HG03108 (cell line): ENCODE measurements around the gene ANKS1B.

Experiments used
- ATAC-seq: cut with Tn5 transposase; IDR thresholded peaks from one replicate; pipeline ENCODE4 v1.9.1; 2021; ENCODE audit warnings: moderate library complexity; ENCODE audit not compliant: unreplicated experiment

ANKS1B gene

DNA sequence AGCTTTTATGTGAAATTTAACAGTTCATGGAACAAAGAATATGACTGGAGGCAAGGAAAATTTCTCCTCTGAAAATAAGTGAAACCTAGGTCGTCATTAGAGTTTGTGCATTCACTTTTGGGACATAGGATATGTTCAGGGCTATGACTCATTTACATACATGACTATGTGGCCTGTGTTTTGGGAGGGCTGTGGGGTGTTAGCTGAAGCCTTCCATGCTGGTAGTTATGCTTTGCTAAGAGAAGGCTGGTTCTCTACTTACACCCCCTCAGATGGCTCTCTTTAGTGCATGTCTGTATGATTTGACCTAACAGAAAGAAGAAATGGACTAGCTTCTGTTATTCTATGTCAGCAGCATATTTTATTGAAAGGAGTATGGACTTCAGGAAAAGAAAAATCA is 753.7 kb downstream of the ANKS1B start:
- ATAC-seq, result no peak

DNA sequence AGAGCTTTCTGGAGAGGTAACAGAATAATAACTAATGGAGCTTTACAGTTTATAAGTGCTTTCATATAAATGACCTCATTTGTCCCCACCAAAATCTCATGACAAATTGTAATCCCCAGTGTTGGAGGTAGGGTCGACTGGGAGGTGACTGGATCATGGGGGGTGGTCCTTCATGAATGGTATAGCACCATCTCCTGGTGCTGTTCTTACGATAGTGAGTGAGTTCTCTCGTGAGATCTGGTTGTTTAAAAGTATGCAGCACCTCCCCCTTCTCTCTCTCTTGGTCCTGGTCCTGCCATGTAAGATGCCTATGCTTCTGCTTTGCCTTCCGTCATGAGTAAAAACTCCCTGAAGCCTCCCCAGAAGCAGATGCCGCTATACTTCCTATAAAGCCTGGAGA is 760.5 kb downstream of the ANKS1B start:
- no peak for ATAC-seq

DNA sequence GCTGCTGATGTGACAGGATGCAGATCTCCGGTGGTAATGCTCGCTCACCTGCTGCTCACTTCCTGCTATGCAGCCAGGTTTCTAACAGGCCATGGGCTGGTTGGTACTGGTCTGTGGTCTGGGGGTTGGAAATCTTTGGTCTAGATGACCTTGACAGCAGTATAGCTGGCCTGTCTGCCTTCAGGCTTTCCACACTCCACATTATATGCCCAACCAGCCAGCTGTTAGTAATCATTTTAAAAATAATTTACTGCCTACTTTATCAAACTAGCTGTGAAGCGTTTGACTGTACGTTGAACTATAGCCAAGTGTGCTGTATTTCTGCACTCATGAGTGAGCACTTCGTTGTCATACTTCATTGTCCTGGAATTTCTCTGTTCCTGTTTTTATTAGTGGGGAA is 761.2 kb downstream of the ANKS1B start:
- no peak for ATAC-seq

DNA sequence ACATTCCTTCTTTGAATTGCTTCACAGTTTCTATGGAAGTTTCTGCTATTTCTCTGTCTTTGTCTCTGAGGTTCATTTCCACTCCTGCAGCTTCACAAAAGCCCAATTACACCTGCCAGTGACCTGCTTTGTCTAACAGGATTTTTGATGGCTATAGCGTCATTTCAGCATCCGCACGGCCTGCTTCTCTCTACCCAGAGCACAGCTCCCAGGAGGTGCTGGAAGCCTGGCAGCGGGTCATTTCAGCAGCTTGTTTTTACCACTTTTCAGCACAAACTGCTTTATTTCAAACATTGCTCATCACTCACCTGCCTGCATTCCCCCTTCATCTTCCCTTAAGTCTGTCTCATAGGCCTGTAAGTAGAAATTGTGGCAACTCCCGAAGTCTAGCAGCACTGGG is 771.7 kb downstream of the ANKS1B start:
- no peak for ATAC-seq

DNA sequence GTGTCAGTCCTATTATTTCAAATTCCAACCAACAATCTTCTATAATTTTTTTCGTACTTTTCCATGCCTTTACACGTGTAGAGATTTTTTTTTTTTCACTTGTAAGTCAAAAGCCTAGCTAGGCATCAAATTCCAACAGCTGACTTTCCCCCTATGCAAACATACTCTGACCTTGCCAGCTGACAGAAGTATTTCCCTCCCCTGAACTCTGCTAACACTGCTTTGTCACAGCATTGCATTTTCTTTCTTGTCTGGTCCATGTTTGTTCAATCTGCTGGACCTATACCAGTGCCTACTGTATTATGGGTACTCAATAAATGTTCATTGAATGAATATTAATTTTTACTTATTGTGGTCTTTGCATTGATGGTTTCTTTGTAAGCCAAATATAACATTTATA is 772.5 kb downstream of the ANKS1B start:
- ATAC-seq, result no peak

DNA sequence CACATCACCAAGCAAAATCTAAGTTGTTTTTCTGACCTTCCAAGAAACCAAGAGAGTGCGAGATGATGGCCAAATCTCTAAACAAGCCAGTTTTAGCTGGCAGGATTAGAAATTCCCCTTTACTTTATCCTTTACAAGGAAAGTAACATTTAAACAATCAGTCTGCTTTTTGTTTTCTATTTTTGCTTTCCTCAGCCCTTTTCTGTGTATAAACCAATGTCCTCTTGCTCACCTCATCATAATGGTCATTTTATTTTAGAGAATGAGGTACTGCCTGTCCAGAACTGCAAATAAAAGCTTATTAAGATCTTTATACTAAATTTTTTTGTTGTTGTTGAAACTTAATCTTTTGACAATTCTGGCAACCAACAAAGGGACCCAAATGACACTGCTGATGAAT is 779.6 kb downstream of the ANKS1B start:
- no peak for ATAC-seq

DNA sequence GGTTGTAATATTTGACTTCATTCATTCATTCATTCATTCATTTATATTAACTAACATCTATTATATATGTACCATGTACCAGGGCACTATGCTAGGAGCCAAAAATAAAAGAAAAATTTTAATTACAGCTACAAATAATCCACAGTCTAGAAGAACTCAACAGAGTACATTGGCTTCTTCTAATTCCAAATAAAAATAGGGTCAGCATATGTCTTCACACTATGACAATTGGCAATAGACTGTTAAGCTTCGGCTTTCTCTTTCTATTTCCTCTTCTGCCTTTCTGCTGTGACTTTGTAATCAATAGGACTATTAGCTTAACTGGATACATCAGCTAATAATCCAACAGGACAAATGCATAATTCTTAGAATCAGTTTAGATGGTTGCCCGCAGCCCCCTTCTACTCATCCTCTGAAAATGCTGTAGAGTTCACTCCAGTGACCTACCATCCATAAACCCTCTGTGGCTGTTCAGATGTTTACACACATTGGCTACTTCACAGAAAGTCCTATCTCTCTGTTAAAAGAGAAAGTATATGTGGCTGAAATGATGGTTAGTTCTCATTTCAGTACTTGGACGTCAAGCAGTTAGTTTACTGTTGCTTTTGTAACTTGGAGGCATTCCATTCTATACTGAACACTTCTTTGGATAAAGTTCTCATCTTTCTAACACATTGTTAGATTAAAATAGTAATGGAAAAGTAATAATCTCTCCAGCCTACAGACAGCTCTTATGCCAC is 782.7 kb downstream of the ANKS1B start:
- no peak for ATAC-seq

DNA sequence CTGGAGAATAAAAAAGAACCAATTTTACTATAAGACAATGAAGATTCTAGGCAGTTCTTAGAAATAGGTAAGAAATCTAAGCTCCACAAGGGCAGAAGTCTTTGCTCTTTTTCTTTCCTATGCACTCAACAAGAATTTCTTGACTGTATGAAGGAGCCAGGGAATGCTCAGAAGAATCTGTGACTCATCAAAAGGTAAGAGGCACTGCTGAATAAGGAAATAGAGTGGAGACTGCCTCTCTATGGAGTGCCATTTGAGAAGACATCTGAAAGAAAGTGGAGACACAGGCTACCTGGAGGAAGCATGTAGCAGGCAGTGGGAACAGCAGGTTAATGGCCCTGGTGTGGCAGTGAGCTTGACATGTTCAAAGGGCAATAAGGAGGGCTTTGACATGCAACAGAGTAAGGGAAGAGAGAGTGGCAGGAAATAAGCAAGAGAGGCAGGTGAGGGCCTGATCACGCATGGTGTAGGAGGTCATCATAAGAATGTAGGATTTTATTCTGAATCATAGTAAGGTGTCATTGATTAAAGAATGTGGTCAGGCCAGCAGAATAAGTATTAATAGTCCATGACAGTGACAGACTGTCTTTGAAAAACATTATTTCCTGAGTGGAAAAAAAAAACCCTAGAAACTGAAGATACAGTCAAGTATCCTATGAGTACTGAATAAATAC is 783.9 kb downstream of the ANKS1B start:
- ATAC-seq, result no peak

DNA sequence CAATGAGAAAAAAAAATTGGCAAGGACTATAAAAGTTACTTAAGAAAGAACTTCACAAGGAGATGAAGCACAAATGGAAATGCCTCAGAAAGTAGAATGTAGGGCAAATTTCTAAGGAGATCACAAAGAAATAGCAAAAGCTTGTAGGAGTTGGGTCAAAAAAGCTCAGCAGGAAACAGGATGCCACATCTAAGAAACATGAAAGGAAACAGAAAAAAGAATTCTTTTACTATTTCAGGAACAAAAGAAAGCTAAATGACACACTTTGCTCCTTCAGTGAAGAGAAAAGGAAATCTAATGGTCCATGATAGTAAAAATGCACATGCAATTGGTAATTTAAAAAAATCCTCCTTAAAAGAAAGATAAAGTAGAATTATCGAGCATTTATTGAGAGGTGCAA is 789.3 kb downstream of the ANKS1B start:
- no peak for ATAC-seq

DNA sequence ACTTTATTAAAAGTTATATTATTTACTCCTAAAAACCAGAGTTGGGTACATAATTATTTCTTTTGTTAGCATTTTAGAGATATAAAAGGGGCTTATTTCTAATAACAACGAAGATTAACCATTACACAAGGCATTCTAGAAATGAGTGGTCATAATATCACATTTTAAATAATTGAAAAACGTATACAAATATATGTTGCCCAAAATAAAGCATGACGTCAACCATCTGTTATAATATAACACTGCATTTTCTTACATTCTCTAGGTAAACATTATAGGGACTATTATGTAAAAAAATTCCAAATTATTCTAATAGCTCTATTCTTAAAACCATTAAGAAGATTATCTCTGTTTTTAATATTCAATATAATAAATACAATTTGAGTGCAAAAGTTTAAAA is 792.2 kb downstream of the ANKS1B start:
- ATAC-seq, result no peak

DNA sequence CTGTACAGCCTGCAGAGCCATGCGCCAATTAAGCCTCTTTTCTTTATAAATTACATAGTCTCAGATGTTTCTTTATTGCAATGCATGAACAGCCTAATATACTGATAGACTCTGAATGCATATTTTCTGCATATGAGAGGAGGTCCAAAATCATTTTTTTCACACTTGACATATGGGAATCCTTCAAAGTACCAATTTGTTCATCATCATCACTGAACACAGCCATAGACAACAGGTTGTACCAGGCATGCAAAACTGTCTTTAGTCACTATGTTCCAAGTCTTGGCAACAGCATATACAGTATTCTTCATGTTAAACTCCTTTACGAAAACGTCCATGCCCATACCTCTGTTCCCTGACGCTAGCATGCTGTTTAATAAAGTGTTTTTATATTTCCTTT is 807.9 kb downstream of the ANKS1B start:
- ATAC-seq, result no peak

DNA sequence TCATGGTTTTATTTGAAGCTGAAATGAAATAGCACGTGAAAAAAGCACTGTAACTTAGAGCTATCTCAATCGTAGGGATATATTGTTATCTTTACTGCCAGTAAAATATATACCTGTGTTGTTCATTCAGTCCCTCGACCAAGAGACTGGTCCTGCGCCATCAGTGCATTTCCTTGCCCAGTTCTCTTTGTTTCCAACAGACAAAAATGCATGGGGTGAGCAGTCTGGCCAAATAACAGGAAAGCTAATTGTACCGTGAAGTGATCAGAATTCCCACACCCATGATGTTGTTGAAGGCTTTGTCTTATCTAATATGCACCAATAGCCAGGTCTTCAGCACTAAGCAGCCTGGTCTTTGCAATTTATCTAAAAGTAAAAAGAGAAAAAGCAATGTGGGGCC is 814.3 kb downstream of the ANKS1B start:
- no peak for ATAC-seq

DNA sequence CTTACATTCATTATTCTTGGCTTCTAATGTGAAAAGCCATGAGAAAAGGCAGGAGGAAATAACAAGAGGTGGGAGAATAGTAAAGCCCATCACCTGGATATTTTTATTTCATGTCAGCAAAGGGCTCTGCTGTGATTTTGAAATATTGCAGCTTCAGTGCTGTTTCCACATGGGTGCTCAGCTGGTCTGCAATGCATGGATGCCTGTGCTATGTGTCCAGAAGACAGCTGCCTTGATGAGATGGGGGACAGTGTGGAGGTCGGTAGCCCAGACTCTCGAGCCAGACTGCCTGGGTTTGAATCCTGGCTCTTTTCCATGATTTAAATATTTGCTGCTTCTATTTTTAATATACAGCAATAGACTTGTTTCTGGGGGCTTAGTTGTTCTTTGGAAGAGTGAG is 814.7 kb downstream of the ANKS1B start:
- ATAC-seq, result no peak

DNA sequence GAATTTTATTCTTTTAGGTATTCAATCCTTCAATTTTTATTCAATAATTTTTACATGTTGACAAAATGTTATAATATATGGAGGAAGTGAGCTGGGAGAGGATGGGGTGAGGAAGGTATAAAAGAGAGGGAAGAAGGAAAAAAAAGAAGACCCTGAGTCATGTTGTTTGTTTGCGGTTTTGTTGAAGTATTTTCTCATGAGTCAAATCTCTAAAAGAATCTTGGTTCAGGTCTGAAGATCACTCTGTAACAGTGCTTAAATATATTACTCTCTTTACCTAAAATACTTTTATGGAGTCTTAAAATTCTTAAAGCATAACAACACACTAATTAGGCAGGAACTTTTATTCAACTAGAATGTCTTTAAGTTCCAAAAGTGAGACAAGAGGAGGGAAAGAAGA is 826.8 kb downstream of the ANKS1B start:
- no peak for ATAC-seq

DNA sequence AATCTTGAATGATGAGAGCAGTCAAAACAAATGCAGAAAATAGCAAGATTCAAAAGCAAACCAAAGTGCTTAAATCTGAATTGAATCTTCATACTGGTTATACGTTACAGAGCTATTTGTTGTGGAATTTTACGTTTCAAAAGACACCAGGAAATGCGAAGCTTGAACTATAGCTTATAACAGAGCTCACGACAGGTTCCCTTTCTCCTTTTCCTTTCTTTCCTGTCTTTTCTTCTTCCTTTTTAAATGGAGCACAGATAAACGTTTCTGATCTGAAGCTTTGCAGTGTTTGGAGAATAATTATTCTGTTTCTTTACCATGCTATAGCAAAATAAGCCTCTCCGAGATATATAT is 829.8 kb downstream of the ANKS1B start:
- no peak for ATAC-seq

DNA sequence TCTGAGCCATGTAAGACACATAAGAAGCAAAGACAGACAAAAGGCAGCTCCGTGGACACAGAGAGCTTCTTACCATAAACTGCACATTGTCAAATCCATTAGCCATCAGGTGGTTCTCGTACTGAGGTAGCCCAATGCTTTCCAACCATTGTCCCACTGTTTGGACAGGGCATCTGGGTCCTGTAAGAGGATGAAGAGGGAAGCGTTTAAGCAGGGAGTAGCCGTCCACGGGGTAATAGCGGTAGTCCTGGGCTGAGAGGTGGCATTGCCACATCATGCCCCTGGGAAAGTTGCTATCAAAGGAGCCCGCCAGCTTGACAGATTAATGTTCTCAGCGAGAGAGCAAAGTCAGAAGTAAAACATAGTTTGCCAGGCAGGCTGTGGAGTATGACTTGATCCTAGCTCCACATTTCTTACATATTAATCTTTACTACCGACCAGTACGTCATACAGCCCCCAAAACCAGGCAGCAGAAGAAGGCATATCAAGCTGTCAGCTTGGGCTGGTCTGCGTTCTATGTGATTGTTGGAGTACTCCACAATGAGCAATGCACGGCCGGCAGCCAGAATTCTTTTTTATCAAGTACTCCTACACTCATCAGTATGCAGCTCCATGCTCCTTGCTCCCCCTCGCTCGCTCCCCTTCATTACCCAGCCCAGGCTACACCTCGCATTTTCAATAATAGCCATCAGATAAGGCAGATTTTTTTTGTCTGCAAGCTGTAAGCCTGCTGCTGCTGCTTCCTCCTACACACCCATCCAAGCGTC is 830.3 kb downstream of the ANKS1B start:
- no peak for ATAC-seq

DNA sequence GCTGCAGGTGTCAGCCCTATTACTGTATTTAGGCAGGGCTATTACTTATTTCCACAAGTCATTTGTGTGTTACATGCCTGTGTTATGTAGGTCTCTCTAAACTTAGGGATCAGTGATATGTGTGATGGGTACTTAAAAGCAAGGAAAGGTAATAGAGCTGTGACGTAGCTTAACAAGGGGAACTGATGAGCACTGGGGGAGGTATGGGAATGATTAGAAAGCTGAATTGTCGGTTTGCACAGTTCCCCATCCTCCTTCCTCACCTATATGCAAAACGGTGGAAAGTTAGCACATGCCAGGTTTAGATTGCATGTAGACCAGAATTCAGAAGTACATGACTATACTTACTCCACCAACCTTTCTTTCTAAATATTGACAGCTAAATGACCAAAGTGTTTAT is 831.4 kb downstream of the ANKS1B start:
- ATAC-seq, result no peak

DNA sequence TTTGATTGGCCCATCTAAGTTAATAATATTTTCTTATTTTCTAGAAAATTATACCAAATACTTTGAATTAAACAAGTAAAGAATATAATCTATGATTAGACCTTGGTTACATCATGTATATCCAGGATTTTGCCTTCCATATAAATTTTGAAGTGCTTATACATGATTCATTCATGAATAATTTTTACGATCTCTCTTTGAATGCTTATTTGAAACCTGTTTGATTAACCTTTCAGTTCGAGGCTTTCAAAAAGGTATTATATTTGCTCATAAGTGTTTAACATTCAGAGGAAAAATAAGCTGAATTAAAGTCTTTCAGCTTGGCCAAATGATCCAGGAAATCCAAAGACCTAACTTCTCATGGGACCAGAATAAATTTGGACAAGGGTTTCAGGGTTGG is 832.4 kb downstream of the ANKS1B start:
- no peak for ATAC-seq

DNA sequence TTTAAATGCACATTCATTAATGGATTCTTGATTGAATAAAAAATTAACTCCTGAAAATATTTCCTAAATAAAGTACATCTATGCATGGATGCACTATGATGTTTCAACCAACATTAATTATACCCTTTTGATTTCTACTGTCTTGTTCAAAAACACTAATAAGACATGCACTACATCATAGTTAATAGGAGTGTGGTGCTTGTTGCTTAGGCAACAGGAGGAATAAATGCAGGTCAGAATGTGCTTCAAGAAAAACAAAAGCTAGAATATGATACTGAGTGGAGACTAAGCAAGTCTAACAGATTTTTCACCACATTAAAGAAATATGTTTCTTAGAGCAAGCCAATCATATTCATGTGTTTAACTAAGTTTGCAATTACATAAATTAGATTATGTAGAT is 833.0 kb downstream of the ANKS1B start:
- ATAC-seq, result no peak

DNA sequence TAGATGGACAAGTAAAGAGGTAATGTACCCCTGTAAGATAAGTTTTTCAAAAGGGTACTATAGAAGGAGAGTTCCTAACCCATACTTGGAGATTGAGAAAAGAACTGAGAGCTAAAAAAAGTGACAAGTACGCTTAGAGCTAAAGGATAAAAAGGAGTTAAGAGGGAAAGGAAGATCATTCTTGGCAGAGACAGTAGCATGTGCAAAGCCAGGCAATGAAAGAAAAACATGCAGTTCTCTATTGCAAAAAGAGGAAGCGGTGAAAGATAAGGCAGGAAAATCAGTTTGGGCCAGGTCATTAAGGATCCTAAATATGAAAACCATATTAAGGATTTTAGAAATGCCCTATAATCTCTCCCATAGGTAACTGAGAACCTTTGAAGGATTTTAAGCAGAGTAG is 837.6 kb downstream of the ANKS1B start:
- no peak for ATAC-seq

DNA sequence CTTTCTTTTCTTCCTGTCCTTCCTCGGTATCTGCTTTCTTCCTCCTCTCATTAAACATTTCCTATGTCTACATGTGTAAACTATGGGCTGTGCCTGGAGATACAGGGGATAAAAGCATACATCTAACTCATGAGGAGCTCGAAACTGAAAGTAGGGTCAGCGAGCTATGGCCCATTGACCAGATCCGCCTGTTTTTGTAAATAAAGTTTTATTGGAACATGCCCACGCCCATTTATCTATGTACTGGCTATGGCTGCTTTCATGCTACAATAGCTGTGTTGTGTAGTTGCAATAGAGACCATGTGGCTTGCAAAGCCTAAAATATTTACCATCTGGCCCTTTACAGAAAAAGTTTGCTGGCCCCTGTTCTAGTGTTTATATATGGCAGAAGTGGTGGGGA is 838.0 kb downstream of the ANKS1B start:
- ATAC-seq, result no peak

DNA sequence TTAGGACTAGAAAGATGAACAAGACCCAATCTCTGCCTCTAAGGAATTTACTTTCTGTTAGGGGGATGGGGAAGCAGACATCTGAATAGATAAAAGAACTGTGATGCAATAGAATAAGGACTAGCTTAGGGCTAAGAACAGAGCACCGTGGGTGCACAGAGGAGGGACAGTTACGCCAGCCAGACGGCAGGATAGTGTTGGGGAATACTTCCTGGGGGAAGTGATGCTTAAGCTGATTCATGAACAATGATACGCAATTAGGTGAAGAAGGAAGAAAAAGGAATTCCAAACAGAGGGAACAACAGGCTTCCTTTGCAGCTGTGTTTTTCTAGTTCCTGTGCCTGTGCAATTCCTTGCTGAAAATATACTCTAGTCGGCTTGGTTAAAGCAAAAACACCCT is 838.6 kb downstream of the ANKS1B start:
- ATAC-seq, result no peak
